Testis (tissue), 3 donors: Measurements from ENCODE around the gene KRTAP10-1. TPM values are rescaled to one million over a fixed set of nuclear protein-coding genes. Genes with fewer than 3 reads are reported as not detected.

Source experiments
- DNase-seq: peaks from one replicate; pipeline ENCODE4 v3.0.0-alpha.2; 2019
- H3K27ac ChIP-seq, 2 donors: fragments of 200-600 bp; sonication (generic); one replicate each; pipeline ENCODE4 v1.5.1; 2019
- H3K27me3 ChIP-seq: fragments of 200-600 bp; sonication (generic); one replicate; pipeline ENCODE4 v1.5.1; 2019
- H3K36me3 ChIP-seq: fragments of 200-600 bp; sonication (generic); one replicate; pipeline ENCODE4 v1.5.1; 2017; ENCODE audit warnings: low read depth; ENCODE audit errors: missing control alignments
- H3K4me1 ChIP-seq: fragments of 200-600 bp; sonication (generic); one replicate; pipeline ENCODE4 v1.5.1; 2019
- H3K4me3 ChIP-seq, 2 donors: fragments of 200-600 bp; sonication (generic); one replicate each; pipeline ENCODE4 v1.5.1; 2017 to 2019
- H3K9me3 ChIP-seq: fragments of 200-600 bp; sonication (generic); one replicate; pipeline ENCODE4 v1.5.1; 2017
- CTCF ChIP-seq, 3 experiments: fragments of 450-650 bp in 2 of 3; fragments of 200-600 bp in 1 of 3; sonication (generic) in 1 of 3; IDR thresholded peaks; one replicate each; pipeline ENCODE4 v1.5.1; 2016 to 2019; ENCODE audit warnings: antibody characterized with exemption in 3 of 3, mild to moderate bottlenecking in 2 of 3, moderate library complexity in 1 of 3
- POLR2A ChIP-seq: fragments of 450-650 bp; IDR thresholded peaks from one replicate; pipeline ENCODE4 v1.6.1; 2017; ENCODE audit warnings: antibody characterized with exemption, mild to moderate bottlenecking, moderate library complexity
- WGBS, 2 donors: methylation state at CpG; one replicate each; pipeline ENCODE4 v1.1.5; 2018; 5-methylcytosine and 5-hydroxymethylcytosine counted together
- intact Hi-C: fragments of 100-400 bp; cut with DNase I; formaldehyde crosslinking; loops from one replicate; pipeline ENCODE4 v1.15.1; 2023; ENCODE audit warnings: low total_unique reads
- polyA plus RNA-seq: library from polyadenylated mRNA; stranded (reverse); fragments of 350-450 nt; fragmentation: Illumina TruSeq; extraction: RNeasy Lipid Tissue Mini Kit (QIAGEN cat#74804); gene quantifications from one replicate; pipeline ENCODE4 v1.2.3, GENCODE V29; 2014; ENCODE audit warnings: low read depth, low replicate concordance; ENCODE audit not compliant: insufficient read depth
- total RNA-seq, 2 donors: library from RNA; depleted of rRNA; stranded (reverse); fragments of >200 nt; gene quantifications; one replicate each; pipeline ENCODE4 v1.2.3, GENCODE V29; 2016

Gene KRTAP10-1
- total and polyA plus RNA-seq, 3 donors from 2014 or later = not detected

- no peaks in the 10 kb centered on the region for H3K36me3 ChIP-seq
These were observed 23.7 kb downstream of the KRTAP10-1 start for GRCh38 chr21:44516342-44516741.

DNA sequence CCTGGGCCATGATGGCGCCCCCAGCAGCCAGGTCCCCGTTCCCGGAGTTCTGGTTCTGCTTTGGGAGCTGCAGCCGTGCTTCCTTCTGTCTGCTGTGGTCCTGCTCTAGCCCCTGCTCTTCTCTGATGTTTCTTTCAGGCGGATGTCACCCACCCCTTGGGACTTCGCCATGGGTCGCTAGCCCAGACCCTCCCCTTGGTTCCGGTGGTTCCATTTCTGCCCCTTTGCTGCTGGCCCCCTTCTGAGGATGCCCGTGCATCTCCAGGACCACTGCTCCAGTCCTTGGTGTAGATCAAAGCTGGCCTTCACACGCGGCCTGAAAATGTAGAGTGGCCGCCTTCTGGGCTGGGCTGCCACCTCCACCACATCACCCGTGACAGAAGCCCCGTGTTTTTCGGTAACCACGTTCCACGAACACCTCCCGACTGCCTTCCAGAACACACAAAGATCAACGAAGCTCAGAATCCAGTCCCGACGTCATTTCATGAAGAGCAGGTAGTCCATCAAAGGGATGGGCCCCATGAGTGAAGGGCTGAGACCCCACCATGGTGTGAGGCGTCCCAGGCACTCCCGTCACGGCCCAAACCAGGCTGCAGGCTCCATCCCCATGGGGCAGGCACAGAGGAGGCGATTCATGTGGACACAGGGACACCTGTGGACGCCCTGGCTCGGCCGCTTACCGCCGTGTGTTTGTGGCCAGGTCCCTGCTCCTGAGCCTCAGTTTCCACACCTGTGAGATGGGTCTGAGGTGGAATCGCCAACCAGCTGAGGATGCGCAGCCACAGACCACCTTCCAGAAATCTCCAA lies 24.4 kb downstream of the KRTAP10-1 start:
- H3K36me3 ChIP-seq = no peaks in the 10 kb centered on the region
- no peak for DNase-seq
- no peak overlapping the region for H3K27ac ChIP-seq
- H3K9me3 ChIP-seq = no peaks in the 10 kb centered on the region
- intact Hi-C loops = loop anchor here (10.0 kb wide), 1 partner anchor 279 kb away; no protein-coding TSS in a partner anchor
- no peak overlapping the region for H3K4me3 ChIP-seq
- H3K27me3 ChIP-seq = no peaks in the 10 kb centered on the region
- H3K4me1 ChIP-seq = no peaks in the 10 kb centered on the region
- TF ChIP-seq CTCF (IDR thresholded peaks at IDR 0.05) (no peak), POLR2A (no peak)
- WGBS, 2 donors = 88 to 90% methylated on average over 21 to 32 of the region's 32 CpGs

More at GRCh38 chr21:44516342-44516741, 23.7 kb downstream of the KRTAP10-1 start:
- no peaks in the 10 kb centered on the region for H3K27me3 ChIP-seq
- no peak overlapping the region for H3K27ac ChIP-seq
- H3K9me3 ChIP-seq = no peaks in the 10 kb centered on the region
- no peaks in the 10 kb centered on the region for H3K4me1 ChIP-seq
- 86 to 88% methylated on average over 13 of the region's 13 CpGs for WGBS, 2 donors
- TF ChIP-seq POLR2A (no peak), CTCF (IDR thresholded peaks at IDR 0.05) (no peak)
- intact Hi-C loops = loop anchor here (10.0 kb wide), 1 partner anchor 278 kb away; no protein-coding TSS in a partner anchor
- no peak for DNase-seq
- no peak overlapping the region for H3K4me3 ChIP-seq

GRCh38 chr21:44514746-44515358 lies 25.1 kb downstream of the KRTAP10-1 start:
- TF ChIP-seq POLR2A (no peak), CTCF (IDR thresholded peaks at IDR 0.05) (no peak)

GRCh38 chr21:44514218-44514520 lies 25.8 kb downstream of the KRTAP10-1 start:
- DNase-seq = no peak
- Histone ChIP-seq H3K27me3 (no peaks in the 10 kb centered on the region), H3K9me3 (no peaks in the 10 kb centered on the region), H3K4me3 (no peak overlapping the region), H3K4me1 (no peaks in the 10 kb centered on the region), H3K36me3 (no peaks in the 10 kb centered on the region), H3K27ac (no peak overlapping the region)
- intact Hi-C loops = loop anchor here (10.0 kb wide), 1 partner anchor 281 kb away; no protein-coding TSS in a partner anchor
- TF ChIP-seq POLR2A = no peak
- TF ChIP-seq CTCF (IDR thresholded peaks at IDR 0.05) = no peak
- 84 to 95% methylated on average over 7 of the region's 7 CpGs for WGBS, 2 donors

More at GRCh38 chr21:44514746-44515358, 25.1 kb downstream of the KRTAP10-1 start:
- H3K4me3 ChIP-seq = no peak overlapping the region
- 84% methylated on average over 11 of the region's 11 CpGs for WGBS, 2 donors
- no peaks in the 10 kb centered on the region for H3K4me1 ChIP-seq
- H3K9me3 ChIP-seq = no peaks in the 10 kb centered on the region
- no peak for DNase-seq
- no peaks in the 10 kb centered on the region for H3K36me3 ChIP-seq
- intact Hi-C loops = loop anchor here (10.0 kb wide), 1 partner anchor 280 kb away; no protein-coding TSS in a partner anchor
- H3K27ac ChIP-seq = no peak overlapping the region
- no peaks in the 10 kb centered on the region for H3K27me3 ChIP-seq
